GM19395 (cell line): ENCODE measurements around the gene SLC28A3.

Experiments
- ATAC-seq: cut with Tn5 transposase; IDR thresholded peaks from one replicate; pipeline ENCODE4 v1.9.1; 2021; ENCODE audit warnings: mild to moderate bottlenecking, moderate library complexity; ENCODE audit not compliant: unreplicated experiment

Gene SLC28A3

DNA sequence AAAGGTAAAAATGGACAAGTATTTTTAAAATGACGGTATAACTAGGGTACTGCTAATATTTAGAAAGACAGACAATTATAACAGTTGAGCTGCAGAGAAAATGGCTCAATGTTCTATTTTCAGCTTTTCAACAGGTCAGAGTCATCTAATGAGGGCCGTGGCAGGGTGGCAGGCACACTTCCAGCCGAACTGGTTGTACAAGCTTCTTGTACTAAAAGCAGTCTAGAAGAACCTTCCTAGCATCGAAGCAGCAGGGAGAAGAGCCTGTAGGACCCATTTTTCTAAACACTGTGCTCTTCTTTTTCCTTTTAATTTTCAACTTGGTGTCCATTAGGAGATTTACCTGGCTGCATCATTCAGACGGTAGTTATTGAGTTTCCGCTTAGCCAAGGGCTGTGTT, 85.6 kb downstream of the SLC28A3 start:
- no peak for ATAC-seq

DNA sequence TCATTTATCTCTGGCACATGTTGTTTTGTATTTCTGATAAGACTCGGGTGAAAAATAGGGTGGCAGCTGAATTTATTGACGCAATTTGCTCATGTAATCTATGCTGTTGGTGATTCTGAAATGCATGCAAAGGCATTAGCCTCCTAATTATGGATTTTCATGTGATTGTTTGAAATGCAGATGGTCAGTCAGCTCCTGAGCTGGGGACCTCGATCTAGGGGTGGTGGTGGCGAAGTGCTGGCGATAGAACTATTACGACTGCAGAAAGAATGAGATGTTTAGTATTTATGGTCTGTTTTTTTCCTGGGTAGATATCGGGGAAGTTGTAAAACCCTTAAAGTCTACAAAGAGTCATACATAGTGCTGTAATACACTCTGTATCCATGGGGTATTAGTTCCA, 88.6 kb downstream of the SLC28A3 start:
- no peak for ATAC-seq

DNA sequence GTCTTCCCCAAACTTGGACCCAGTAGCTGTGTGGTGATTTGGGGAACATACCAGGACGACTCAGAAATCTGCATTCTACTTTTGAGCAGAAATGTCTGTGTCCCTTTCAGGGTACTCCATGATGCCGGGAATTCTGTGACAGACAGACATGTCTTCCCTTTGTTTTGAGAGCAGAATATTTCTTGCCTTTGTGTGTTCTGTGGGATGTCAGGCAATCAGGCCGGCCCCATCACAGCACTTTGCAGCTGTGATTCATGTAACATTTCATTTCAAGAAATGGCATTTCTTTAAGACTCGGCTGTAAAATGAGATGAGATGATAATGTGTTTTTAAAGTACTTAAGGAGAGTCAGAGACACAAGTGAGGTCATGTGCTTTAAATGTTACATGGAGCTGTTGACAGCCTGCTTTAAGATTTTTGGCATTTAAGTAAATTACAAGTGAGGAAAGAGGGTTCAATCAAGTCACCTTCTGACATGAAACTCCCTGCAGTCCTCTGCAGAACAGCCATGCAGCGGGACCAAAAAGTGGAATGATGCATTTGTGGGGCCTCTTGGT, 98.7 kb downstream of the SLC28A3 start:
- no peak for ATAC-seq

DNA sequence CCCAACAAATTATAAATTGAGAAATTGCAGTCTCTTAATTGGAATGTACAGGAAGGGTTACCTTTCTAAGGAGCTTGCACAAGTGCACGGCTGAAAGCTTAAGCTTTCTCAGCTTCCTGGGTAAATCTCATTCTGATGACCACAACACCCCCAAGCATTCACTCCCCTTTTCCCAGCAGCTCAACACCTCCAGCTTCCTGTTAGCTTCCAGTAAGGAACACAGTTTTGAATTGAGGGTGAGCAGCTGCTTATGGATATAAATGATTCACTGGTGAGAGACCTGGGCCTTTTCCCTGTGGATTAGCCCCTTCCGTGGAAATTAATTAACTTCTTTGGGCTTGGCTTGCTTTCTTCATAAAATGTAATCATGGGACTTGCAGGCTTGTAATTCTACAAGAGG, 101.2 kb downstream of the SLC28A3 start:
- no peak for ATAC-seq

DNA sequence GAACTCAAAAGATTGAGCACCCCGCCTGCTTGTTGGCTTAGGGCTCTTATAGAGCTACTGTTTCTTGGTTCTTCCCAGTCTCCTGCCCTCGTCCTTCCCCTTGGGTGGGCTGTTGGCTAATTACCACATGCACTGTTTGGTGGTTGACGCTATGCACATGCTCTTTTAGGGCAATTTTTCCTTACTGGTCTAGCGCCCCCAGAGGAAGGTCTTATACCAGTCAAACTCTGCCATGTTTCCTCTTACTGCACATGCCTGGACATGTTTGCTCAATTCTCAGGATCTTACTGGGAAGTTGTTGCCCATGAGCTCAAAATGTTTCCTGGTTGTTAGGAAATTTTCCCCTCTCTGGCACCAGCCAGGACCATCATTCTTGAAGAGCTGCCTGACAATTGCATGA, 101.9 kb downstream of the SLC28A3 start:
- no peak for ATAC-seq

DNA sequence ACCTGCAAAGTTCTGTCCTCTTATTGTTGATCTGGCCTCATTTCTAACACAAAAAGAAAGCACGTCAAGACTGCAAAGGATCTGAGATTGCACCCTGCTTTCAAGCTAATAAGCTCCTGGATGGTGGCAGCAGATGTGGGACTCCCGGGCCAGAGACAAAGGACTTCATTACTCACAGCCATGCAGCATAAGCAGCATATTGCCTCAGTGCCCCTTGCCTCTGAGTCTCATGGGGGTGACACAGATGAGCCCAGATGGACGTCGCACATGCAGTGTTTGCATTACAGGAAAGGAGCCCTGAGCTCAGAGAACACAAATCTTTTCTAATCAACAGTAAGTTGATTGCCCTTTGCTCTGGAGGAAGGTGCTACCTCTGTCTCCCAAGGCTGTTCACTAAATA, 105.0 kb downstream of the SLC28A3 start:
- ATAC-seq = no peak

DNA sequence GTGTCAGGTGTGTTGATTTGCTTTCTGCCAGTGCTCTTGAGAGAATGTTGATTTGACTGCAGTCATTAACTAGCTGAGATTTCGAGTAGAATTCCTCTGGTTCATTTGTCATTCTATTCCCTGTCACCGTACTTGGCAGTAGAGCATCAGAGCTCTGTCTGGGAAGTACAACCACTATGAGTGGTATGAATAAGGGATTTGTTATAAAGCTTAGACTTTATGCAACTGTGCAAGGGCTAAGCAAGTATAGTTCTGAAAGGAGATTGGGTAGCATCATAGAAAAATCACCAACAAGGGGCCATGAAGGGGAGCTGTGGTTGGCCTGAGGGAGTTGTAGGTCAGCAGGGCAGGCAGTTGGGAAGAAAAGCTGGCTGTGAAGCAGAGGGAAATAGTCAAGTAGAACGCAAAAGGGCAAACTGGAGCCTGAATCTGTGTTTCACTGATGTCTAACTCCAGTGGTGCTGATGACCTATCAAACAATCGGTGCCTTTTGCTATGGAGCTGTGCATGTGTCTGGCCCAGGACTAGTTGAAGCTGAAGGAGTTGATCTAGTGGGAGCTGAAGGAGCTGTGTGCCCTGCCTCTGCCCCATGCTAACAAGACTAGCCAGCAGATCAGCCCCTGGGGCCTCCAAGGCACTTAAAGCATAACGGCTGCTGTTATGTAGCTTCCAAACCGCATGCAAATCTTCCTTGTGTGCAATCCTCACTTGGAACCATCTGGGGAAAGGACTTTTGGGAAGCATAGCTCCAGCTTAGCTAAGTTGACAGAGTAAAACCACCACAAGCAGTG, 110.0 kb downstream of the SLC28A3 start:
- no peak for ATAC-seq

DNA sequence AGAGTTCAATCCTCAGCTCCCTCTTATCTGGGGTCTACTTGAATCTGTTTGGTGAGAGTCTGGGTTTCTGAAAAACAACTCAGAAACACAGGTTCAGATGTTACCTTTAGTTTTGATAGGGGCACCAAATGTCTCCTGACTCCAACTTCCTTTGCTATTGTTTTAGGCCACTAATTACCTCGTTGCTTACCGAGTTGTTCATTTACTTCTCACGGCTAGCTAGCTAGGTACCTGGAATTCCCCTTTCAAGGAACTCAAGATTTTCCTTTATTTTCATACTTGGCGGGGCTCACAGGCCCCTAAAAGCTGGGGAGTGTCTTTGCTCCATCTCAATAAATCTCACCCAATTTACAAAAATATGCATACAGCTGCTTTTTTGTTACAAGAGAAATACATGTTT, 111.4 kb downstream of the SLC28A3 start:
- no peak for ATAC-seq

DNA sequence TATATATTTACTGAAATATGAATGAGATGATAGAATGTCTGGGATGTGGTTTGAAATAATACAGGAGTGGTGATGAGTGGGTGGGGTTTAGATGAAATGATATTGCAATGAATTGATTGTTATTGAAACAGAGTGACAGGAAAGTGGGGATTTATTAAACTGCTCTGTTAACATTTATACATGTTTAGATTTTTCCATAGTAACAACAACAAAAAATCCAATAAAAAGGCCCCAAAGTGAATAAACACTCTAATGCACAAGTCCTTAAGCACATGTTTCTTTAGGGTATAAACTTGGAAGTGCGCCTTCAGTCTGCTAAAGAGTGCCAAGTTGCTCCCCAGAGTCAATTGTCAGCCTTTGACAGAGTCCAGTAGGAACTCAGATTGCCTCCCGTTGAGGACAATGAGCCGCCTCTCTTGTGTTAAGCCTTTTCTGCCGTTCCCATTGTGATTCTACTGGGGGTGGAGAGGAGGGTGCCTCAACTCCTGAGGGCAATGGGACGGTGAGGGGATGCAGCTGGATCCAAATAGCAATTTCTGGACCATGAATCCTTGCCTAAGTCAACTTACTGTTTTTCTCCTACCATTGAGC, 112.3 kb downstream of the SLC28A3 start:
- no peak for ATAC-seq

DNA sequence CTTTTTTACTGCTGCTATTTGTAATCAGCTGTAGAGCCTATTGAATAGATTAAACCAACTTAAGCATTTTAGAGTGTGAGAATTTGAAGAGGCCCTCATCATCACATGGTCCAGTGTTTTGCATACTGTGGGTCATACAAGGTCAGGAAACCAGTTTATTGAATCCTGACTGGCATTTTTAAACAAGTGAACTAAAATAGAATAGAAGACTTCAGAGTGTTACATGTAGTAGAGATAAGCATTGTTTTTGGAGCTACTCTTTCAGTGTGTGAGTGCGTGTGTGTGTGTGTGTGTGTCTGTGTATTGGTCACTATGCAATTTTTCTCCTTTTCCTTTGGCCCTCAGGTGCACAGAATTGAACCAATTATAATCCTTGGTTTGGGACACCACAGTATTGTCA, 114.4 kb downstream of the SLC28A3 start:
- no peak for ATAC-seq
